Gastroesophageal sphincter (tissue), 3 donors: Measurements from ENCODE around the gene KCNT1.

Experiments
- CTCF ChIP-seq, 4 experiments: fragments of 200-600 bp in 2 of 4; fragments of 450-650 bp in 2 of 4; sonication (generic) in 1 of 4; IDR thresholded peaks; one replicate each; pipeline ENCODE4 v1.5.1; 2017 to 2019; ENCODE audit warnings: antibody characterized with exemption in 4 of 4, mild to moderate bottlenecking in 2 of 4, moderate library complexity in 2 of 4
- EP300 ChIP-seq: sonication (generic); formaldehyde crosslinking; IDR thresholded peaks from one replicate; pipeline ENCODE4 v1.6.1; 2017; ENCODE audit warnings: antibody characterized with exemption, mild to moderate bottlenecking
- POLR2A ChIP-seq, 2 donors: fragments of 450-650 bp; IDR thresholded peaks; one replicate each; pipeline ENCODE4 v1.6.1; 2017; ENCODE audit warnings: antibody characterized with exemption in 2 of 2, mild to moderate bottlenecking in 2 of 2, moderate library complexity in 1 of 2
- POLR2AphosphoS5 ChIP-seq: sonication (generic); formaldehyde crosslinking; IDR thresholded peaks from one replicate; pipeline ENCODE4 v1.6.1; 2017; ENCODE audit warnings: antibody characterized with exemption

- no peak for TF ChIP-seq CTCF (IDR thresholded peaks at IDR 0.05)
- TF ChIP-seq EP300: no peak
- TF ChIP-seq POLR2A (IDR thresholded peaks at IDR 0.05): no peak
- no peak for TF ChIP-seq POLR2AphosphoS5
Observed at GRCh38 chr9:135673941-135674340, 28.0 kb upstream of the KCNT1 start.
